ENCODE results near the gene FOXO6.

DNA sequence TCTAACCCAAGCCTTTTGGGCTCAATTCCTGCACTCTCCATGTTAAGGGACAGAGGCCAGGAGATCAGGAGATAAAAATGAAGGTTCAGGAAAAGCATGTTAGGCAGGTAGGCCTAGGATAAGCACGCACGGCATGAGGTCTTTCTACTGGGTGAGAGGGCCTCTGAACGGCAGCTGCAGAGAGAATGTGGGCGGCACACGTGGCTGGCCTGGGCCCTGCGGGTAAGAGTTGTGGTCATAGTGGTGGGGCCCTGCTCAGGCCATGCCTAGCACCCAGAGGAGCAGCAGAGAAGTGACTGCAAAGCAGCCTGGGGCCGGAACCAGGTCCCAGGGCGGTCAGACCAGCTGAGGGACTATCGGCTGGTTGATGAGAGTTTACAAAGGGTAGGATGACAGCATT lies 7.5 kb upstream of the FOXO6 start:
- TF ChIP-seq, protein P1, sequence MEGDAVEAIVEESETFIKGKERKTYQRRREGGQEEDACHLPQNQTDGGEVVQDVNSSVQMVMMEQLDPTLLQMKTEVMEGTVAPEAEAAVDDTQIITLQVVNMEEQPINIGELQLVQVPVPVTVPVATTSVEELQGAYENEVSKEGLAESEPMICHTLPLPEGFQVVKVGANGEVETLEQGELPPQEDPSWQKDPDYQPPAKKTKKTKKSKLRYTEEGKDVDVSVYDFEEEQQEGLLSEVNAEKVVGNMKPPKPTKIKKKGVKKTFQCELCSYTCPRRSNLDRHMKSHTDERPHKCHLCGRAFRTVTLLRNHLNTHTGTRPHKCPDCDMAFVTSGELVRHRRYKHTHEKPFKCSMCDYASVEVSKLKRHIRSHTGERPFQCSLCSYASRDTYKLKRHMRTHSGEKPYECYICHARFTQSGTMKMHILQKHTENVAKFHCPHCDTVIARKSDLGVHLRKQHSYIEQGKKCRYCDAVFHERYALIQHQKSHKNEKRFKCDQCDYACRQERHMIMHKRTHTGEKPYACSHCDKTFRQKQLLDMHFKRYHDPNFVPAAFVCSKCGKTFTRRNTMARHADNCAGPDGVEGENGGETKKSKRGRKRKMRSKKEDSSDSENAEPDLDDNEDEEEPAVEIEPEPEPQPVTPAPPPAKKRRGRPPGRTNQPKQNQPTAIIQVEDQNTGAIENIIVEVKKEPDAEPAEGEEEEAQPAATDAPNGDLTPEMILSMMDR (IDR thresholded peaks at IDR 0.05), result no peak
- TF ChIP-seq POLR2A (IDR thresholded peaks at IDR 0.05), result no peak
